ENCODE measurements around the gene PDK2. TPM values are rescaled to one million over a fixed set of nuclear protein-coding genes. Genes with fewer than 3 reads are reported as not detected.

Gene PDK2
- total RNA-seq: 250 TPM
- long read RNA-seq, transcript PDK2-206 (4 exons, 865 nt): minor isoform, 27 of 1,236 reads
- long read RNA-seq, transcript PDK2-203 (11 exons, 3,440 nt): major isoform, 1,078 of 1,236 reads
- long read RNA-seq, partial matches to known transcripts: 65 of 1,236 reads
- long read RNA-seq, other reads (novel, unspliced or antisense): 58 of 1,236 reads

GRCh38 chr17:50094753-50095619, at the start of gene PDK2:
PDK2 (plus strand) TSS chr17:50095351; CDS start chr17:50095436, 85 bp downstream.
- ATAC-seq (ENCODE audit: poor library complexity) (peak; percentile 95), DNase-seq (peak; percentile 98)
- intact Hi-C loops (cut with DNase I): no loop called here

GRCh38 chr17:50046179-50046578, 49.0 kb upstream of the PDK2 start:
- DNase-seq (no peak), ATAC-seq (ENCODE audit: poor library complexity) (no peak)
- intact Hi-C loops (cut with DNase I): no loop called here

GRCh38 chr17:50046667-50047066, 48.5 kb upstream of the PDK2 start:
- intact Hi-C loops (cut with DNase I): no loop called here
- ATAC-seq (ENCODE audit: poor library complexity): no peak
- no peak for DNase-seq

- intact Hi-C loops (cut with DNase I): no loop called here
- no peak for DNase-seq
- no peak for ATAC-seq (ENCODE audit: poor library complexity)
Observed at GRCh38 chr17:50047083-50047482, 48.1 kb upstream of the PDK2 start.

GRCh38 chr17:50047488-50048126, 47.5 kb upstream of the PDK2 start:
- ATAC-seq (ENCODE audit: poor library complexity) (no peak), DNase-seq (no peak)
- intact Hi-C loops (cut with DNase I): no loop called here

GRCh38 chr17:50048146-50048720, 46.9 kb upstream of the PDK2 start:
- intact Hi-C loops (cut with DNase I): no loop called here

GRCh38 chr17:50048988-50049387, 46.2 kb upstream of the PDK2 start:
- DNase-seq (no peak), ATAC-seq (ENCODE audit: poor library complexity) (no peak)
- intact Hi-C loops (cut with DNase I): no loop called here

More at GRCh38 chr17:50048146-50048720, 46.9 kb upstream of the PDK2 start:
- no peak for ATAC-seq (ENCODE audit: poor library complexity)
- no peak for DNase-seq

- no peak for ATAC-seq (ENCODE audit: poor library complexity)
- intact Hi-C loops (cut with DNase I): no loop called here
- DNase-seq: no peak
Observed at GRCh38 chr17:50049636-50050035, 45.5 kb upstream of the PDK2 start.

GRCh38 chr17:50050431-50051032, 44.6 kb upstream of the PDK2 start:
- intact Hi-C loops (cut with DNase I): no loop called here
- ATAC-seq (ENCODE audit: poor library complexity) (no peak), DNase-seq (no peak)

- DNase-seq (no peak), ATAC-seq (ENCODE audit: poor library complexity) (no peak)
- intact Hi-C loops (cut with DNase I): no loop called here
Observed at GRCh38 chr17:50051082-50051576, 44.0 kb upstream of the PDK2 start.

GRCh38 chr17:50051606-50052005, 43.5 kb upstream of the PDK2 start:
- ATAC-seq (ENCODE audit: poor library complexity) (no peak), DNase-seq (no peak)
- intact Hi-C loops (cut with DNase I): no loop called here

- ATAC-seq (ENCODE audit: poor library complexity) (no peak), DNase-seq (no peak)
- intact Hi-C loops (cut with DNase I): no loop called here
Observed at GRCh38 chr17:50052241-50052796, 42.8 kb upstream of the PDK2 start.

GRCh38 chr17:50052822-50053653, 42.1 kb upstream of the PDK2 start:
- no peak for ATAC-seq (ENCODE audit: poor library complexity)
- intact Hi-C loops (cut with DNase I): no loop called here
- DNase-seq: peak; percentile 60

GRCh38 chr17:50053654-50053960, 41.5 kb upstream of the PDK2 start:
- ATAC-seq (ENCODE audit: poor library complexity) (no peak), DNase-seq (no peak)
- intact Hi-C loops (cut with DNase I): no loop called here

- intact Hi-C loops (cut with DNase I): no loop called here
- ATAC-seq (ENCODE audit: poor library complexity) (peak; percentile 18), DNase-seq (no peak)
Observed at GRCh38 chr17:50055055-50055425, 40.1 kb upstream of the PDK2 start.

- DNase-seq: peak; percentile 83
- ATAC-seq (ENCODE audit: poor library complexity): peak; percentile 74
- intact Hi-C loops (cut with DNase I): no loop called here
Observed at GRCh38 chr17:50055426-50056216, 39.5 kb upstream of the PDK2 start, which contains the start of gene ITGA3. ITGA3 (plus strand) TSS chr17:50056110; CDS start chr17:50056440, 330 bp downstream.
